ENCODE measurements around the gene PAFAH1B2.
A peak's percentile ranks its signal among the peaks of the same experiment; 100 is the strongest.

PAFAH1B2 gene

GRCh38 chr11:117223741-117224689, 79.9 kb downstream of the PAFAH1B2 start:
- Mint-ChIP-seq H3K36me3 (ENCODE audit: insufficient read depth) (peaks cover 98% of the 10 kb centered on the region), H3K4me3 (no peak overlapping the region), H3K9me3 (no peaks in the 10 kb centered on the region), H3K4me1 (ENCODE audit: low read depth in 2 of 2) (peaks cover 29 to 34% of the 10 kb centered on the region in 2 donors), H3K27me3 (no peaks in the 10 kb centered on the region), H3K27ac (peak overlapping the region in 1 of 2 donors; percentile 70)
- ATAC-seq (replicated peaks): no peak
- no peak for DNase-seq

GRCh38 chr11:117225553-117226170, 81.6 kb downstream of the PAFAH1B2 start:
- ATAC-seq (replicated peaks): no peak
- peak overlapping the region in 1 of 2 donors; percentile 70 for H3K27ac Mint-ChIP-seq
- DNase-seq: no peak
- H3K4me1 Mint-ChIP-seq (ENCODE audit: low read depth in 2 of 2): peaks cover 34 to 39% of the 10 kb centered on the region in 2 donors
- H3K4me3 Mint-ChIP-seq: peak overlapping the region in 1 of 2 donors; percentile 42
- peaks cover 98% of the 10 kb centered on the region for H3K36me3 Mint-ChIP-seq (ENCODE audit: insufficient read depth)
- H3K9me3 Mint-ChIP-seq: no peaks in the 10 kb centered on the region
- no peaks in the 10 kb centered on the region for H3K27me3 Mint-ChIP-seq
